ENCODE data around the gene WASHC4.
A peak's percentile ranks its signal among the peaks of the same experiment; 100 is the strongest.

WASHC4 gene, protein sequence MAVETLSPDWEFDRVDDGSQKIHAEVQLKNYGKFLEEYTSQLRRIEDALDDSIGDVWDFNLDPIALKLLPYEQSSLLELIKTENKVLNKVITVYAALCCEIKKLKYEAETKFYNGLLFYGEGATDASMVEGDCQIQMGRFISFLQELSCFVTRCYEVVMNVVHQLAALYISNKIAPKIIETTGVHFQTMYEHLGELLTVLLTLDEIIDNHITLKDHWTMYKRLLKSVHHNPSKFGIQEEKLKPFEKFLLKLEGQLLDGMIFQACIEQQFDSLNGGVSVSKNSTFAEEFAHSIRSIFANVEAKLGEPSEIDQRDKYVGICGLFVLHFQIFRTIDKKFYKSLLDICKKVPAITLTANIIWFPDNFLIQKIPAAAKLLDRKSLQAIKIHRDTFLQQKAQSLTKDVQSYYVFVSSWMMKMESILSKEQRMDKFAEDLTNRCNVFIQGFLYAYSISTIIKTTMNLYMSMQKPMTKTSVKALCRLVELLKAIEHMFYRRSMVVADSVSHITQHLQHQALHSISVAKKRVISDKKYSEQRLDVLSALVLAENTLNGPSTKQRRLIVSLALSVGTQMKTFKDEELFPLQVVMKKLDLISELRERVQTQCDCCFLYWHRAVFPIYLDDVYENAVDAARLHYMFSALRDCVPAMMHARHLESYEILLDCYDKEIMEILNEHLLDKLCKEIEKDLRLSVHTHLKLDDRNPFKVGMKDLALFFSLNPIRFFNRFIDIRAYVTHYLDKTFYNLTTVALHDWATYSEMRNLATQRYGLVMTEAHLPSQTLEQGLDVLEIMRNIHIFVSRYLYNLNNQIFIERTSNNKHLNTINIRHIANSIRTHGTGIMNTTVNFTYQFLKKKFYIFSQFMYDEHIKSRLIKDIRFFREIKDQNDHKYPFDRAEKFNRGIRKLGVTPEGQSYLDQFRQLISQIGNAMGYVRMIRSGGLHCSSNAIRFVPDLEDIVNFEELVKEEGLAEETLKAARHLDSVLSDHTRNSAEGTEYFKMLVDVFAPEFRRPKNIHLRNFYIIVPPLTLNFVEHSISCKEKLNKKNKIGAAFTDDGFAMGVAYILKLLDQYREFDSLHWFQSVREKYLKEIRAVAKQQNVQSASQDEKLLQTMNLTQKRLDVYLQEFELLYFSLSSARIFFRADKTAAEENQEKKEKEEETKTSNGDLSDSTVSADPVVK
- total RNA-seq = 88.9 to 161 (median 126) reads per million in 4 experiments

DNA sequence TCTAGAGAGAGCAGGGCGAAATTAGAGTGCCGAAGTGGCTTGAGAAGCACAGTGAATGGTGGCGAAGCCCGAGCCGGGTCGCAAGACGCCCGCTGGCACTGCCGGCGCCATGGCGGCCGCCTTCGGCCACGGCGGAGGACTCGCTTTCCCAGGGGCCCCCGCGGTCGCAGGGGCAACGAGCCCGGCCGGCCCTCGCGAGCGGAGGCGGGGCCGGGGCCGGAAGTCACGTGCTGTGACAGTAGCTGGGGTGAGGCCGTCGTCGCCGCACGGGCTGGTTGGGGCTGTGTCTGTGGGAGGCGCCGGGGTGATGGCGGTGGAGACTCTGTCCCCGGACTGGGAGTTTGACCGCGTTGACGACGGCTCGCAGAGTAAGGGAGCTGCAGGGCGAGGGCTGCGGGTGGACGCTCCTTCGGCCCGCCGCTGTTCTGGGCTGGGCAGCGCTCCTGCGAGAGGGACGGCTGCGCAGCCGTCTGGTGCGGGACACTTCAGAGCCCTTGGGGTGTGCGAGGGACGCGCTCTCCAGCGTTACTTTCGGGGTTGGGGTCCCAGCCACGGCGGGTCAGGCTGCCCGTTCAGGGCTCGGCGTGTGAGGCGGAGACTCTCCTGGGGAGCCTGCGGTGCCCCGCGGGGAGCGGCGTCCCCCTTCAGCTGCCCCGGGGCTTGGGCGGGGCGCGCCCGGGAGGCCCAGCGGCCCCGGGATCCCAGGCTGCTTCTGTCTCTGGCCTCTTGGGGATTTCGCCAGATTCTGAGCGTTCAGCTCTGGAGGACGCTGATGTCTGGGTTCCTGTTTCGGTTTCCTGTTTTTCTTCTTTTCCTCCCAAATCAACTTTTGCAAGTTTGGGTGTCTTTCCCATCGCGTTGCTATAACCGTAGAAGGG, at the start of gene WASHC4:
Gene WASHC4, plus strand, starts transcription at position 238 of the 878 bp plus-strand sequence. Its CDS starts 70 bp downstream, at position 308.
- peak; percentile 83 for DNase-seq

DNA sequence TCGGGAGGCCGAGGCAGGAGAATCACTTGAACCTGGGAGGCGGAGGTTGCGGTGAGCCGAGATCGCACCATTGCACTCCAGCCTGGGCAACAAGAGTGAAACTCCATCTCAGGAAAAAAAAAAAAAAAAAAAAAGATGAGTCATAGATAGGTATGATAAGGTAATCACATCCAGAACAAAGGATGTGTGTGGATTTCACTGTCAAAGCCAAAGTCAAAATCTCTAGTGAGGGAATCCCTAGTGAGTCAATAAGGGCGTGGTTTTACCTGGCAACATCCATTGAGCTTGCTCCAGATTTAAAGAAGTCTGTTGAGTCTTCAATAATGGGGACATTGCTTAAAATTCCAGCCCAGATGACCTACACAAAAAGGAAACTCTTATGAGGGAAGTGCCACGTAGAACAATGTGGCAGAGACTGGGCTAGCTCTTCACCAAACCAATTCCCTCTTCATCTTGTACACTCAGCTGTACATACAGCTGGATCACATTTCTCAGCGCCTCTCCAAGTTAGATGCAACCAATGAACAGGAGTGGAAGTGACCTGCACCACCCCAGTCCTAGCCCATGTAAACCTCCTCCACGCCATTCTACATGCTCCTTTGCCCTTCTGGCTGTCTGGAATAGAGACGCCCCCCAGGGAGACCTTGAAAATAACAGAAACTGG, 46.7 kb upstream of the WASHC4 start:
- no peak for DNase-seq

DNA sequence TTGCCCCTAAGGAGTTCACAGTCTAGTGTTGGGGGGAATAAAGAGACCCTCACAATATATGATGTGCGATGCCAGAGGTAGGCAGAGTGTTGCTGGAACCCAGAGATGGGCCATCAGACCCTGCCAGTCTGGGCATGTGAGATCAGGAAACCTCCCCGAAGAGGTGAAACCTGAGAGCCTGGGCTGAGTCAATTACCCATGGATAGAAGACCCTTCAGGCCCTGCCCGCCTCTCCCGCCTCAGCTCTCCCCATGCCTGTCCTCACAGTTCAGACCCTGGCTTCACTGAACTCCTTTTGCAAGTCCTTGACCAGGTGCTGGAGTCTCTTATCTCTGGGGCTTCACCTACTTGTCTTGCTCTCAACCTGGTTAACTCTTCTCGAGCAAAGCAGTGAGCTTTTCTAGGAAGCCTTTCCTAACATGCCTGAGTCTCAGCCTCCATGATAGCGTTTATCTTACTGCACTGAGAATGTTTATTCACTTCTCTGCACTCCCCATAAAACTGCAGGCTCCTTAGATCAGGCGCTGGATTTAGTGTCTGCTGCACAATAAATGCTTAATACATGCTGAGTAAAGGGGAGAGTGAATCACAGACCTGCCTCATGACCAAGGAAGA, 42.9 kb upstream of the WASHC4 start:
- no peak for DNase-seq

DNA sequence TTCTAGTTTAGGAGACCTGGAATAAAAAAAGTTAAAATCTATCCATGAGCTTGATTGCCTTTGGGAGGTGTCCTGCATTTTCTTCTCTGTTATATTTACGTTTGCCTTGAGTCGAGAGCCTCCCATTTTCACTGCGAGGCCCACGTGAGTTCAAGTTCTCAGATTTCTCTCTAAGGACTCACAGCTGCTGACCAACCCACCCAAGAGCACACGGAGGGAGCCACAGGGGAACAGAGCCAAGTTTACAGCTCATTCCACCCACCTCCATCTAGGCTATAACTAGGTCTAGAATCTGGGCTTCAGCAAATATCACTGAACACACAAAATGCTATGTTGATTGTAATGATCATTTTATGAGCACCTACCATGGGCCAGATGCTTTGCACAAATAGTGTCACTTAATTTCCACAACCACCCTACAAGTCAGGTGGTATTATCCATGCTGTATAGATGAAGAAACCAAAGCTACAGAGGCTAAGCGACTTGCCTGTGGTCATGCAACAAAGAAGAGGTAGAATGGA, 40.0 kb upstream of the WASHC4 start:
- DNase-seq = no peak

DNA sequence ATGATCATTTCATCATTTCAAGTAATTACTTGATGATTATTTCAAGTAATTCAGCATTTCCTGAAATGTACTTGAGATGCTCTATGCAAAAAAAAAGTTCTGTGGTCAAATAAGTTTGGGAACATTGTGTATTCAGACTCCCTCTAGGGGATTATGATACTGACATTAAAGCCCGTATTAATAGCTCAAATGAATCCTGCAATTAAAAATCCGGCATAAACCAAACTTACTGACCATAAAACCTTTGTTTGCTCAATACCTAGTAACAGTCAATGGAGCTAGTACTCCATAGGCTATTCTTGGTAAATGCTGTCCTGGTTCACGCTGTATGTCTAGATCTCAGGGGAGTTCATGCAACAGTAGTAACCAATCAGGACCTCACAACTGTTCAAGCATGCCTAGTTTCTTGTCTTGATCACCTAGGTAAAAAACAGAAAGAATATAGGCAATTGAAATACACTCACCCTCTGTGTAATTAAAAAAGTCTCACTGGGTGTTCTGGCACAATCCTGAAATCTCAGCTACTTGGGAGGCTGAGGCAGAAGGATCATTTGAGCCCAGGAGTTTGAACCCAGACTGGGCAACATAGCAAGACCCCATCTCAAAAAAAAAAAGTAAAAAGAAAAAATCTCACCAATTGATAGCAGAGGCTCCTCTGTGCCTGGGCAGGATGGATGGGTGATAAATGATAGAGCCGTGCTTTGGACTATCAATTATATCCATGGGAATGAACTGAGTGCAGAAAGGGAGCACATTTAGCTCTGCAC, 37.4 kb upstream of the WASHC4 start:
- DNase-seq = no peak

DNA sequence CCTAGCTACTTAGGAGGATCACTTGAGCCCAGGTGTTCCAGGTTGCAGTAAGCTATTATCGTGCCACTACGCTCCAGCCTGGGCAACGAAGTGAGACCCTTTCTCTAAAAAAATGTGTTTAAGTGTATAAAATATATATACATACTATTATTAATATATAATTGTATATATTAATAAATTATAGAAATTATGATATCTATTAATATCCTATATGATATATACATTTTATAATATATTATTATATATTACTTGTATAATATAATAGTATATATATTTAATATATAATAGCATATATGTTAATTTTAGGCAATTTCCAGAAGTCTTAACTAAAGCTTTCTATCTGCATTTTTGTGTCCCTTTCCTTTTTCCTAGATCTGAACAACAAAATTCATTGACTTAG, 35.5 kb upstream of the WASHC4 start:
- DNase-seq = no peak

DNA sequence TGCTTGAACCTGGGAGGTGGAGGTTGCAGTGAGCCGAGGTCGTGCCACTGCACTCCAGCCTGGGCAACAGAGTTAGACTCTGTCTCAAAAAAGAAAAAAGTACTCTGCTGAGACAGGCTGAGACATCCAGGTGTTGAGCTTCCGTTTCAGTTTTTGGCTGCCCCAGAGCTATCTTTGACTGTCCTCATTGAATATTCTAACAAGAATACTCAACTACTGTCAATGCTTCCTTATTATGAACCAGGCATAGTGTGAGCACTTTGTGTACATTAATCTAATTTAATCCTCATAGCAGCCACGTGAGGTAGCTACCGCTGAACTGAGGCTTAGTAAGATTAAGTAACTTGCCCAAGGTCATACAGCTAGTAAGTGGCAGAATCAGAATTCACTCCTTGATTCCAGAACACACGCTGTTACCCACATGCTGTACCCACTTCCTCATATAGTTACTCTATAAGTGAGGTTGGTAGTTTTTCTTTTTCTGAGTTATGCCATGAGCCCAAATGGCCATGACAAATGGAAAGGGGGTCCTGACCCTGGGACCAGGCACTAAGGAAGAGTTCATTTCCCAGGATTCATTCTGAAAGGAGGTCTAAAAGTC, 34.5 kb upstream of the WASHC4 start:
- DNase-seq = no peak

DNA sequence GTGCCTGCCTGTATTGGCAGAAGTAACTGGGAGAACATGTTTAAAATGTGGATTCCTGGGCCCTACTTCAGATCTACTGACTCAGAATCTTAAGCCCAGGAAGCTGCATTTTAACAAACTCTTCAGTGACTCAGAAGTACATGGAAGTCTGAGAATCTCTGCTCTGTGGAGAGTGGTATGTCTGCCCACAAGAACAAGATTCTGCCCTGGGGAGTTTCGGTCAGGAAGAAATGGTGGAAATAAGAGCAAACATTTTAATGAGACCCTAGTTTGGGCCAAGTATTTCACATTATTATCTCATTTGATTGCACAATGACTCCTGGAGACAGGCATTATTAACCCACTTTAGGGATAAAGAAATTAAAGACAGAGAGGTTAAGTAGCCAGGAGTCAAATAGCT, 31.4 kb upstream of the WASHC4 start:
- DNase-seq = no peak

DNA sequence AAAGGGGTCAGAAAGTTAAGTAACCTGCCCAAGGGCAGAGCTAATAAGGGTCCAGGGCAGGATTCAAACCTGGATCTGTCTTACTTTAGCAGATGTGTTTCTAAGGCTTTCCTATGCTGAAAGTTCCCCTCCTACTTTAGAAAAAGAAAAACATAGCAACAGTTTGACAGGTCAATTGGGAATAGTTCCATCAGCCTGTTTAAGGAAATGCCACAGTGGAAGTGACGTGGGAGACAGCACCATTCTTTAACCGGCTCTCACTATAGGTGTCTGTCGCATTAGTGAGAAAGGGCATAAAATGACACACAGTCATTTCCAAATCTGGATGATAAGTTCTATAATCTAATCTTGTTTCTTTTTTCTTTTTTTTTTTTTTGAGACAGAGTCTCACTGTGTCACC, 30.6 kb upstream of the WASHC4 start:
- no peak for DNase-seq

DNA sequence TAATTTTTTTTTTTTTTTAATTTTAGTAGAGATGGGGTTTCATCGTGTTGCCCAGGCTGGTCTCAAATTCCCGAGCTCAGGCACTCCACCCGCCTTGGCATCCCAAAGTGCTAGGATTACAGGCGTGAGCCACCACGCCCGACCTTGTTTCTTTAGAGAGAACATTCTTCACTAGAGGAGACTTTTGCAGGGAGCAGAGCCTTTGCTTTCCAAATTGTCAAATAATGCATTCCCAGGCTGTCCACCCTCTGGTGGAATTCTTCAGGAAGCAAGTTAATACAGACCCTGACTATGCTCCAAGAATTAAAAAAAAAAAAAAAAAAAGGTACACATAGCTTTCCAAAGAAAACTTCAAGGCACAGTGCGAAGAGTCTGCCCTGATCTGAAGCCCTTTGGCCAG, 30.1 kb upstream of the WASHC4 start:
- no peak for DNase-seq

DNA sequence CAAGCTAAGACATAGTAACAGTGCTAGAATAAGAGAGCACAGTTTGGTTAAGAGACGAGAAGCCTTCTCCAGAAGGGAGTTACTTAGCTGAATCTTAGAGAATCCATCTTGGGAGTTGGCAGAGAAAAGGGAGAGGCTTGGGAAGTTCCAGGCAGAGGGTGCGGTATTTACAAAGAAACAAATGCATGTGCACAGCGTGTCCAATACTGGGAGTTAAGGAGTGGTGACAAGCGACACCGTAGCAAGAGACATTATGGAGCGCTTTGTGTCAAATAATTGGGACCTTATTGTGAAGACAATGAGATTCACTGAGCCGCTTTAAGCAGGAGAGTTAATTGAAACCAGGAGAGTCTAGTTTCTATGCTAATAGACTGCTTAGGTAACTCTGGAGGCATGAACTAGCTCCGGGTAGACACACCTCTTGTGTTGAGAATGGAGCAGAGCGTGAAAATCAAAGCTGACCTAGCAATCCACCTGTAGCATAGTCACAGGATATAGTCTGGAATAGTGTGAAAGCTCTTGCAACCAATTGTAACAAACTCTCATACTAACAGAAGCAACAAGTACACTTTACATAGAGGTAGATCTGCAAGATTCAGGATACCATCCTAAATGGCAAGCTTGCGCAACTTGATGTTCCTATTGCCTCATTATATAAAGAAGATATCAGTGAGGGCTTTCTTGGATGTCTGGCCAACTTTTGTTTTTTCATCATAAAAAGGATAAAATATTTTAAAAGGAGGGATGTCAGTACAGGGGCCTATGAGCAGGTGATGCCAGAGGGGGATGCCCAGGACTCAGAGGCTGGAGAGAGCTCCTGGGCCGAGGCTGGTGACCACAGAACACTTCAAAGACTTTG, 28.6 kb upstream of the WASHC4 start:
- no peak for DNase-seq

DNA sequence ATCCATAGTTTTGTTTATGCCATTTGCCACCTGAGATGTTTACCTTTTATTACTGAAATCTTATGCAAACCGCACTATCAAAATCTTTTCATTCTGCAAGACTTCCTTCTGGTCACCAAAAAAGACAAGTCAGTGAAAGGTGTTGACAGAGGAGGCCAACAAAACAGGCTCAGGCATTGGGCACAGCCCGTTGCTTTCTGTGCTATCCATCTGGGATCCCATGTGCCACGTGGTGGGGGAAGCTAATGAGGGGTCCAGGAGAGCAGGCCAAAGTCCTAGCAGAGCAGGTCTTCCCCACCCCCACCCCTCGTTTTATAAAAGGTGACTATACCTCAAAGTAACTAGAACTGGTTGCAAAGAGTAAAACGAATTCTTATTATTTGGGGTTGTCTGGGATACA, 24.5 kb upstream of the WASHC4 start:
- no peak for DNase-seq

DNA sequence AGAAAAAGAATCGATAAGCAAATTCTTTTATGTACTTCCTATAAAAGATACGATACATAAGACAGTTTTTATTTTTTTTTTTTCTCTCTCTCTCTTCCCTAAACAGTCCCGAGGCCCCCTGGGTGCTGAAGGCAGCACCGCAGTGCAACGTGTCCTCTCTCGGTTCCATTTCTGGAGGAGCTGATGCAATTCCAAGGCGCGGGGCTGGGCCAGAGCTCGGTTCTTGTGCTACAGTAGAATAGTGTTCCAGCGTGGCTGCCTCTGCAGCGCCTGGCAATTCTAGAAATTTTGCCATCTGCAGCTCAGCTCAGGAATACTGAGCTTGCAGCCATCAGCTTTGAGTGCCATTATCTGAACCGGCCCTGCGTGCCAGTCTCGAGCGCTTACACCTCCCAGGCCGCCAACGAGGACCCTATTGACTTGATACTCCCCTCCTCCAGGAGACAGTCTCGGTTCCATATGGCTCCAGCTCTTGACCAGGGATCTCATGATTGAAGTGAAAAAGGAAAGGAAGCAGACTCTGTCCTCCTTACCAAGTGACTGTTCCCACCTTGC, 23.9 kb upstream of the WASHC4 start:
- no peak for DNase-seq

DNA sequence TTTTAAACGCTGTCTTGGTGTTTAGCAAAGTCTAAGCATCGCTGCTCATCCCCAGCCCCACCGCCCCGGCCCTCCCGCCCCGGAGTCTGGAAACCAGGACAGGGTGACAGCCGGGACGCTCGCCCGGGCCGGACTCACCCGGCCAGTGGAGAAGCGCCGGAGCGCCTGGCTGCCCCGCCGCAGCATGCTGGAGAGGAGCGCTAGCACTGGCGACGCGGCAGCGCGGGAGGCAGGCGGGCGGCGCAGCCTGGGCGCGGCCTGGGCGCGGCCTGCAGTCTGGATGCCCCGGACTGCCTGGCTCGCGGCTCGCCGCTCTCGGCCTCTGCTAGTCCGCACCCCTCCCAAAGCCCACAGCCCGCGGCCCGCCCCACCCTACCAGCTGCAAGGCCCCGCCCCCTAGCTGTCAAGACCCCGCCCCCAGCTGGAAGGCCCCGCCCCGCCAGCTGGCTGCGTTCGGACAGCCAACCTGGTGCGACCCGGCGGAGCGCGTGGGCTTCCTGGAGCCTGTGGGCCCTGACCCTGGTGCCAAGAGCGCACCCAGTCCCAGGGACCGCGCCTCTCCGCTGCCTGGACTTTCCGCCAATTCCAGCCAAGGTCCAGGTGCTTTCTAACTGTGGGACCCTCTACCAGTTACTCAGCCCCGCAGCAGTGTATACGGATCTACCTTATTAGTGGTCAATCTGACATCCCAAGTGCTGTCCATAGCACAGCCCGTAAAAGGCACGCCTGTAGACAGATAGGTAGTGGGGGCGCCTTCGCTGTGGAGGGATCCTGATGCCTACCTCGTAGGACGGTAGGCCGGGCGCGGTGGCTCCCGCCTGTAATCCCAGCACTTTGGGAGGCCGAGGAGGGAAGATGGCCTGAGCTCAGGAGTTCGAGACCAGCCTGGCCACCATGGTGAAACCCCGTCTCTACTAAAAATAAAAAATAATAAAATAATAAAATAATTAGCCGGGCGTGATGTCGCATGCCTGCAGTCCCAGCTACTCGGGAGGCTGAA, 23.0 kb upstream of the WASHC4 start, which contains the start of gene ALDH1L2:
Gene ALDH1L2, minus strand, starts transcription at position 208 of the 1,000 bp plus-strand sequence. Its CDS starts 22 bp downstream, at position 186.
- peak; percentile 3 for DNase-seq

DNA sequence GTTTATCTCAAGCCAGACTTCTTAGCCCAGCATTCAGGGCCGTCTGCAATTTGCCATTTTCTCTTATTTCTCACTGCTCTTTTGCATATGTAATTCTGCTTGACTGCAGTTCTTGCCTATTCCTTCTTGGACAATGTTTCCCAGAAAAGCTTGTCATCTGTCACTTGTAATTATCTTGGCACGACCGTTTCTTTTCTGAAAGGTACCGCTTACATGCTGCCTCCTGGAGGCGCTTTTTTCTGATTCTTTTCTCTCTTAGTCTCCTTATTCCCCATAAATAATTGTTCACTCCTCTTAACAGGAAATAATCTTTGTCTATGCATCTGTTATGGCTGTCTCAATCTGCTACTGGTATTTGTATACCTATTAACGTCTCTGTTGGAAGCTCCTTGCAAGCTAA, 22.0 kb upstream of the WASHC4 start:
- no peak for DNase-seq

DNA sequence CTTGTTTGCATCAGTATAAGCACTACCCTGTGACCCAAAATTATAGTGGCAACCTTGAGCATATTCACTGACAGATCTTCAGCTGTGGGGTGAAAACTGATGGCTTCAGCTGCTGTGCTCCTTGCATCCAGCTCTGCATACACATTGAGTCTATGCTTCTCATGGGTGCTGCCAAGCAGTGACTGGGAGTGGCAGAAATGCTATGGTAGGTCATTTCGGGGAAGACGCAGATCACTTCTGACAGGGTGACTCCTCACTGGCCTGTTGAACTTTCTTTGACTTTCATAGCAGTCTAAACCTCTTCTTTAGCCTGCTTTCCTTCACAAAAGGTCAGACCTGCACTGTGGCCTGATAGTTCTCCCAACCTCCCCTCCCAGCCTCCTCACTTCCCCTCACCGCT, 17.7 kb upstream of the WASHC4 start:
- DNase-seq = no peak

DNA sequence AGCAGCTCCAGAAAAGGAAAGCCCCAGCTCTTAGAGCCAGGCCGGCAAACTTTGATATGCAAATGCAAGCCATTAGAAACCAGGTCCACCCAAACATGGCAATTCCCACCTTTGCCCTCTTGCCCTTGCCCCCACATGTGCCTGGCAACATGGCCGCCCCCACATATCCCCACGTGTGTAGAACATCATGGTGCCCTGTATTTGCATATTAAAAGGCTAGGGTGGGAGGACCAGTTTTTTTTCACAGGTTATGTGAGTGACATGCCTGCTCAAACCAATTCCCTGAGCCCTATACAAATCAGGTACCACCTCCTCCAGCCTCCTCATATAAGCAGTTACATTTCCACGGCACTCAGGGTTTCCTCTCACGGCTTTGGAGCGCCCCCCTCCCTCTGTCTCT, 17.2 kb upstream of the WASHC4 start:
- no peak for DNase-seq
